Endothelial cell of umbilical vein (primary cell): Measurements from ENCODE around the gene DLG1.

Experiments used
- EZH2 ChIP-seq: IDR thresholded peaks from 2 replicates; pipeline ENCODE4 v1.6.1; 2012; ENCODE audit warnings: borderline replicate concordance, low read depth, mild to moderate bottlenecking, moderate library complexity, low read length, inconsistent platforms; ENCODE audit not compliant: severe bottlenecking
- GATA2 ChIP-seq: IDR thresholded peaks from 2 replicates; pipeline ENCODE4 v1.7.0; 2011; ENCODE audit warnings: low read depth, mild to moderate bottlenecking, moderate library complexity, mixed read lengths, low read length; ENCODE audit not compliant: insufficient read length, insufficient read depth
- MYC ChIP-seq: IDR thresholded peaks from one replicate; pipeline ENCODE4 v1.6.1; 2011; ENCODE audit warnings: mild to moderate bottlenecking, low read depth, low read length
- POLR2A ChIP-seq: IDR thresholded peaks from 2 replicates; pipeline ENCODE4 v1.6.1; 2012; ENCODE audit warnings: low read depth, mild to moderate bottlenecking, control low read depth, low read length
- POLR2AphosphoS5 ChIP-seq: IDR thresholded peaks from 2 replicates; pipeline ENCODE4 v1.6.1; 2012; ENCODE audit warnings: low read depth, mild to moderate bottlenecking, control low read depth, low read length, moderate library complexity; ENCODE audit not compliant: insufficient read depth
- TF ChIP-seq, protein P1 (sequence below), 2 donors: IDR thresholded peaks; 1 replicate in 1 of 2; 2 replicates in 1 of 2; pipeline ENCODE4 v1.5.1; 2011; ENCODE audit warnings: low read length in 2 of 2, mild to moderate bottlenecking in 2 of 2, moderate library complexity in 2 of 2, control low read depth in 1 of 2, inconsistent platforms in 1 of 2, low read depth in 1 of 2; ENCODE audit not compliant: insufficient read depth in 1 of 2; ENCODE audit errors: extremely low read depth in 1 of 2
- TF ChIP-seq, protein P2 (sequence below): IDR thresholded peaks from 2 replicates; pipeline ENCODE4 v1.6.1; 2011; ENCODE audit not compliant: insufficient read depth, insufficient read length

GRCh38 chr3:197027896-197028727 is 270.3 kb downstream of the DLG1 start:
- TF ChIP-seq MYC (no peak), GATA2 (no peak), POLR2A (no peak), EZH2 (no peak), POLR2AphosphoS5 (no peak)
- TF ChIP-seq, protein P1, sequence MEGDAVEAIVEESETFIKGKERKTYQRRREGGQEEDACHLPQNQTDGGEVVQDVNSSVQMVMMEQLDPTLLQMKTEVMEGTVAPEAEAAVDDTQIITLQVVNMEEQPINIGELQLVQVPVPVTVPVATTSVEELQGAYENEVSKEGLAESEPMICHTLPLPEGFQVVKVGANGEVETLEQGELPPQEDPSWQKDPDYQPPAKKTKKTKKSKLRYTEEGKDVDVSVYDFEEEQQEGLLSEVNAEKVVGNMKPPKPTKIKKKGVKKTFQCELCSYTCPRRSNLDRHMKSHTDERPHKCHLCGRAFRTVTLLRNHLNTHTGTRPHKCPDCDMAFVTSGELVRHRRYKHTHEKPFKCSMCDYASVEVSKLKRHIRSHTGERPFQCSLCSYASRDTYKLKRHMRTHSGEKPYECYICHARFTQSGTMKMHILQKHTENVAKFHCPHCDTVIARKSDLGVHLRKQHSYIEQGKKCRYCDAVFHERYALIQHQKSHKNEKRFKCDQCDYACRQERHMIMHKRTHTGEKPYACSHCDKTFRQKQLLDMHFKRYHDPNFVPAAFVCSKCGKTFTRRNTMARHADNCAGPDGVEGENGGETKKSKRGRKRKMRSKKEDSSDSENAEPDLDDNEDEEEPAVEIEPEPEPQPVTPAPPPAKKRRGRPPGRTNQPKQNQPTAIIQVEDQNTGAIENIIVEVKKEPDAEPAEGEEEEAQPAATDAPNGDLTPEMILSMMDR (IDR thresholded peaks at IDR 0.05; ENCODE audit: extremely low read depth in 1 of 2, insufficient read depth in 1 of 2, low read depth in 1 of 2, low read length in 2 of 2), result no peak
- TF ChIP-seq, protein P2, sequence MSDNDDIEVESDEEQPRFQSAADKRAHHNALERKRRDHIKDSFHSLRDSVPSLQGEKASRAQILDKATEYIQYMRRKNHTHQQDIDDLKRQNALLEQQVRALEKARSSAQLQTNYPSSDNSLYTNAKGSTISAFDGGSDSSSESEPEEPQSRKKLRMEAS, result no peak
